ENCODE results near the gene MZB1. TPM values are rescaled to one million over a fixed set of nuclear protein-coding genes. Genes with fewer than 3 reads are reported as not detected.
"Not testable (repeated sequence)": the region's sequence is repeated elsewhere in the genome, so short reads cannot be mapped to it uniquely, and the experiment has no call there.

Gene MZB1
- polyA plus RNA-seq, 1 experiment = not detected

DNA sequence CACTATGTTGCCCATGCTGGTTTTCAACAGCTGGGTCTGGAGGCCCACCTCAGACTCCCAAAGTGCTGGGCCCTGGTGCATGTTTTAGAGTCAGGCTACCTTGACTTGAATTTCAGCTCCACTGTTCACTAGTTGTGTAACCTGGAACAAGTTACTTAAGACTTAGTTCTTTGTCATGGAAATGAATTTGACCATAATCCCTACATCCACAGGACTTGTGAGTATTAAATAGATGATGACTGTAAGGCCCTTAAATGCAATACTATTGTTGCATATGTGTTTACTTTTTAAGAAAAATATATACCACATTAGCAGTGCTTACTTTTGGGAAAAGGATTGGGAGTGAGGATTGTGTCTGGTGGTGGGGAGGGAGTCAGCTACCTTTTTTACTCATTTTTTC is 31.6 kb downstream of the MZB1 start:
- H3K27me3 ChIP-seq (ENCODE audit: control insufficient read depth, insufficient read depth, low read length) = no peaks in the 10 kb centered on the region

DNA sequence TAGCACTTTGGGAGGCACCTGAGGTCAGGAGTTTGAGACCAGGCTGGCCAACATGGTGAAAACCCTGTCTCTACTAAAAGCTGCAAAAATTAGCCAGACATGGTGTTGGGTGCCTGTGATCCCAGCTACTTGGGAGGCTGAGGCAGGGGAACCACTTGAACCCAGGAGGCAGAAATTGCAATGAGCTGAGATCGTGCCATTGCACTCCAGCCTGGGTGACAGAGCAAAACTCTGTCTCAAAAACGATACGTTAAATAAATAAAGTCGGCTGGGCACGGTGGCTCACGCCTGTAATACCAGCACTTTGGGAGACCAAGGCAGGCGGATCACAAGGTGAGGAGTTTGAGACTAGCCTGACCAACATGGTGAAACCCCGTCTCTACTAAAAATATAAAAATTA is 33.8 kb downstream of the MZB1 start:
- H3K4me3 ChIP-seq (ENCODE audit: low read depth, low read length); DNase-seq (ENCODE audit: low read depth, low spot score); H3K27ac ChIP-seq (ENCODE audit: low read depth, low read length); H3K9me3 ChIP-seq (ENCODE audit: control insufficient read depth, insufficient read depth, low read length); H3K27me3 ChIP-seq (ENCODE audit: control insufficient read depth, insufficient read depth, low read length); POLR2A ChIA-PET: not testable (repeated sequence)
- CTCF ChIA-PET = interaction anchor here (0.6 to 3.0 kb wide), 2 partner anchors 14 to 44 kb away, joined by 3 to 15 read pairs; partner anchors contain the start of gene PAIP2

More for the DNA sequence above, 31.6 kb downstream of the MZB1 start:
- TF ChIP-seq, protein P1, sequence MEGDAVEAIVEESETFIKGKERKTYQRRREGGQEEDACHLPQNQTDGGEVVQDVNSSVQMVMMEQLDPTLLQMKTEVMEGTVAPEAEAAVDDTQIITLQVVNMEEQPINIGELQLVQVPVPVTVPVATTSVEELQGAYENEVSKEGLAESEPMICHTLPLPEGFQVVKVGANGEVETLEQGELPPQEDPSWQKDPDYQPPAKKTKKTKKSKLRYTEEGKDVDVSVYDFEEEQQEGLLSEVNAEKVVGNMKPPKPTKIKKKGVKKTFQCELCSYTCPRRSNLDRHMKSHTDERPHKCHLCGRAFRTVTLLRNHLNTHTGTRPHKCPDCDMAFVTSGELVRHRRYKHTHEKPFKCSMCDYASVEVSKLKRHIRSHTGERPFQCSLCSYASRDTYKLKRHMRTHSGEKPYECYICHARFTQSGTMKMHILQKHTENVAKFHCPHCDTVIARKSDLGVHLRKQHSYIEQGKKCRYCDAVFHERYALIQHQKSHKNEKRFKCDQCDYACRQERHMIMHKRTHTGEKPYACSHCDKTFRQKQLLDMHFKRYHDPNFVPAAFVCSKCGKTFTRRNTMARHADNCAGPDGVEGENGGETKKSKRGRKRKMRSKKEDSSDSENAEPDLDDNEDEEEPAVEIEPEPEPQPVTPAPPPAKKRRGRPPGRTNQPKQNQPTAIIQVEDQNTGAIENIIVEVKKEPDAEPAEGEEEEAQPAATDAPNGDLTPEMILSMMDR (IDR thresholded peaks at IDR 0.05; ENCODE audit: low read depth, low read length) = no peak
- POLR2A ChIA-PET = no interaction called here
- peaks cover 3% of the 10 kb centered on the region; the same call in 1 of the 2 replicates for H3K9me3 ChIP-seq (ENCODE audit: control insufficient read depth, insufficient read depth, low read length)
- no peak overlapping the region for H3K27ac ChIP-seq (ENCODE audit: low read depth, low read length)
- H3K4me3 ChIP-seq (ENCODE audit: low read depth, low read length) = no peak overlapping the region
- CTCF ChIA-PET = interaction anchor here (0.6 to 3.0 kb wide), 3 partner anchors 16 to 989 kb away, joined by 4 to 15 read pairs (median 7); partner anchors contain the start of gene PAIP2
- no peak for DNase-seq (ENCODE audit: low read depth, low spot score)

DNA sequence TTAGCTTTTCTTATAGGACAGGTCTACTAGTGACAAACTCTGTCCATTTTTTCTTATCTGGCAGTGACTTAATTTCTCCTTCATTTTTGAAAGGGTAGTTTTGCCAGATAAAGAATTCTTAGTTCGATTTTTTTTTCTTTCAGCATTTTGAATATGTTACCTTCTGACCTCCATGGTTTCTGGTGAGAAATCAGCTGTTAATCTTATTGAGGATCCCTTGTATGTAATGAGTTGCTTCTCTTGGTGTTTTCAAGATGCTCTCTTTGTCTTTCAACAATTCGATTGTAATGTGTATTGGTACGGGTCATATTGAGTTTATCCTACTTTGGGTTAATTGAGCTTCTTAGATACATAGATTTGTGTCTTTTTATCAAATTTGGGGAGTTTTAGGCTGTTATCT is 35.5 kb downstream of the MZB1 start:
- Histone ChIP-seq H3K4me3 (ENCODE audit: low read depth, low read length) (no peak overlapping the region), H3K9me3 (ENCODE audit: control insufficient read depth, insufficient read depth, low read length) (peaks cover 3% of the 10 kb centered on the region; the same call in 1 of the 2 replicates), H3K27ac (ENCODE audit: low read depth, low read length) (no peak overlapping the region), H3K27me3 (ENCODE audit: control insufficient read depth, insufficient read depth, low read length) (no peaks in the 10 kb centered on the region)
- no peak for DNase-seq (ENCODE audit: low read depth, low spot score)
- CTCF ChIA-PET = interaction anchor here (1.3 kb wide), 1 partner anchor 12 kb away, joined by 3 read pairs; no protein-coding TSS in a partner anchor
- TF ChIP-seq, protein P1 (IDR thresholded peaks at IDR 0.05; ENCODE audit: low read depth, low read length) = no peak
- POLR2A ChIA-PET = no interaction called here

DNA sequence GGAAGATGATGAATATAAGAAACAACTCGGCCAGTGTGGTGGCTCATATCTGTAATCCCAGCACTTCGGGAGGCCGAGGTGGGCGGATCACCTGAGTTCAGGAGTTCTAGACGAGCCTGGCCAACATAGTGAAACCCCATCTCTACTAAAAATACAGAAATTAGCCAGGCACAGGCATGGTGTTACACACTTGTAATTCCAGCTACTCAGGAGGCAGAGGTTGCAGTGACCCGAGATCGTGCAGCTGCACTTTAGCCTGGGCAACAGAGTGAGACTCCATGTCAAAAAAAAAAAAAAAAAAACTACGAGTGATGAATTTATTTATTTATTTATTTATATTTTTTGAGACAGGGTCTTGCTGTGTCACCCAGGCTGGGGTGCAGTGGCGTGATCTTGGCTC is 41.9 kb downstream of the MZB1 start:
- POLR2A ChIA-PET = interaction anchor here (0.6 kb wide), 1 partner anchor 15 kb away, joined by 3 read pairs; no protein-coding TSS in a partner anchor
- H3K27me3 ChIP-seq (ENCODE audit: control insufficient read depth, insufficient read depth, low read length); DNase-seq (ENCODE audit: low read depth, low spot score); H3K27ac ChIP-seq (ENCODE audit: low read depth, low read length); H3K4me3 ChIP-seq (ENCODE audit: low read depth, low read length); H3K9me3 ChIP-seq (ENCODE audit: control insufficient read depth, insufficient read depth, low read length); CTCF ChIA-PET: not testable (repeated sequence)

DNA sequence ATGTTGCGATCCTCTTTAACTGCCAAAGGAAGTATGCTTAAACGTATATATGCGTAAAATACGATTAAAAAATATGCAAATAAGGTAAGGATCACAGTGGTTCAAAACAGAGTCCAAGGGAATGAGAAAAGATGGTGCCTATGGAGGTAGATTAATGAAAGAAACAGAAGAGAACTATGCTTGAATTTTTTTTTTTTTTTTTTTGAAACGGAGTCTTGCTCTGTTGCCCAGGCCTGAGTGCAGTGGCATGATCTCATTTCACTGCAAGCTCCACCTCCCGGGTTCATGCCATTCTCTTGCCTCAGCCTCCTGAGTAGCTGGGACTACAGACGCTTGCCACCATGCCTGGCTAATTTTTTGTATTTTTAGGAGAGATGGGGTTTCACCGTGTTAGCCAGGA is 44.3 kb downstream of the MZB1 start:
- H3K4me3 ChIP-seq (ENCODE audit: low read depth, low read length); DNase-seq (ENCODE audit: low read depth, low spot score); CTCF ChIA-PET; H3K9me3 ChIP-seq (ENCODE audit: control insufficient read depth, insufficient read depth, low read length); H3K27ac ChIP-seq (ENCODE audit: low read depth, low read length); H3K27me3 ChIP-seq (ENCODE audit: control insufficient read depth, insufficient read depth, low read length); POLR2A ChIA-PET: not testable (repeated sequence)

DNA sequence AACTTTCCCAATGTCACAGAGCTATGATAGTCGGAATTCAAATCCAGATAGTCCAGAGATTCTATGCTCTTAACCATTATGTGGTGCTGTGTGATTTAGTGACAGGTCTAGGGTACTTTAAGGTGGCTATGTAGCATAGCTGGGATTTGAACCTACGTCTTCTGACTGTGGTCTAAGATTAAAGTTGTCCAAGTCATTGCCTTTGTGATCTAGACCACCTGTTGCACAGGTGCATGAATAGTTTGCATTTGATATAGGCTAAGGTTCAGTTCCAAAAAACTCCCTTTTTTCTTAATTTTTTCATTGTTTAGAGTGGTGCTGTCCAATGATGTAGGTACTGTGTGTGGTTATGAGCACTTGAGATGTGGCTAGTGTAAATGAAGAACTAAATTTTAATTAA is 45.5 kb downstream of the MZB1 start:
- H3K4me3 ChIP-seq (ENCODE audit: low read depth, low read length) = no peak overlapping the region; the same call in 1 of the 2 replicates
- DNase-seq (ENCODE audit: low read depth, low spot score) = no peak
- CTCF ChIA-PET = no interaction called here
- TF ChIP-seq, protein P1 (IDR thresholded peaks at IDR 0.05; ENCODE audit: low read depth, low read length) = no peak
- no peak overlapping the region for H3K27ac ChIP-seq (ENCODE audit: low read depth, low read length)
- H3K27me3 ChIP-seq (ENCODE audit: control insufficient read depth, insufficient read depth, low read length) = no peaks in the 10 kb centered on the region
- H3K9me3 ChIP-seq (ENCODE audit: control insufficient read depth, insufficient read depth, low read length) = no peaks in the 10 kb centered on the region; the same call in 1 of the 2 replicates
- POLR2A ChIA-PET = interaction anchor here (0.8 kb wide), 1 partner anchor 51 kb away, joined by 3 read pairs; the partner anchor contains the start of gene MATR3
